Measurements from ENCODE around the gene IL6R. TPM values are rescaled to one million over a fixed set of nuclear protein-coding genes. Genes with fewer than 3 reads are reported as not detected.

The IL6R gene
- total RNA-seq, 4 donors from 2014 or later, result 271 to 435 (median 367) TPM

- DNase-seq, result peak; percentile 73 to 86
- Histone ChIP-seq H3K9me3 (no peaks in the 10 kb centered on the region), H3K36me3 (peaks cover 0 to 79% of the 10 kb centered on the region in 2 donors), H3K4me1 (peaks cover 65 to 67% of the 10 kb centered on the region in 2 donors), H3K27me3 (no peaks in the 10 kb centered on the region), H3K4me3 (no peak overlapping the region), H3K27ac (peak overlapping the region; percentile 80 to 100 (median 91))
- peak; percentile 40 to 63 for ATAC-seq
- in situ Hi-C loops (cut with MboI; ENCODE audit: low sequenced_read_pairs in 4 of 4), result no loop called here
- no peak for TF ChIP-seq POLR2A (IDR thresholded peaks at IDR 0.05)
- TF ChIP-seq CTCF (IDR thresholded peaks at IDR 0.05 in 4 of 5, conservative IDR thresholded peaks at IDR 0.05 in 1 of 5), result no peak
- intact Hi-C loops (cut with DNase I; ENCODE audit: low total_unique reads), result loop anchor here (5.0 kb wide), 2 partner anchors 211 to 429 kb away; partner anchors contain the start of gene UBAP2L
These were observed 28.1 kb downstream of the IL6R start for GRCh38 chr1:154433161-154433764.

- ATAC-seq, result peak; percentile 44 to 58
- in situ Hi-C loops (cut with MboI; ENCODE audit: low sequenced_read_pairs in 4 of 4), result no loop called here
- TF ChIP-seq POLR2A (IDR thresholded peaks at IDR 0.05), result peak in 1 of 2 donors; percentile 23
- no peak for TF ChIP-seq CTCF (IDR thresholded peaks at IDR 0.05 in 4 of 5, conservative IDR thresholded peaks at IDR 0.05 in 1 of 5)
- Histone ChIP-seq H3K27me3 (no peaks in the 10 kb centered on the region), H3K4me3 (peak overlapping the region in 2 of 4 donors; percentile 4 to 11), H3K36me3 (peaks cover 0 to 85% of the 10 kb centered on the region in 2 donors), H3K27ac (peak overlapping the region; percentile 80 to 100 (median 91)), H3K9me3 (no peaks in the 10 kb centered on the region), H3K4me1 (peaks cover 52 to 54% of the 10 kb centered on the region in 2 donors)
- intact Hi-C loops (cut with DNase I; ENCODE audit: low total_unique reads), result loop anchor here (1.0 to 5.0 kb wide), 3 partner anchors 28 to 428 kb away; partner anchors contain the start of gene UBAP2L
- DNase-seq, result peak; percentile 73 to 88
These were observed 29.4 kb downstream of the IL6R start for GRCh38 chr1:154434346-154435085.

- ATAC-seq, result no peak
- H3K36me3 ChIP-seq, result peaks cover 0 to 85% of the 10 kb centered on the region in 2 donors
- H3K4me3 ChIP-seq, result no peak overlapping the region
- no peaks in the 10 kb centered on the region for H3K9me3 ChIP-seq
- no peak for DNase-seq
- peak overlapping the region; percentile 80 to 100 (median 91) for H3K27ac ChIP-seq
- peaks cover 41 to 42% of the 10 kb centered on the region in 2 donors for H3K4me1 ChIP-seq
- intact Hi-C loops (cut with DNase I; ENCODE audit: low total_unique reads), result no loop called here
- no peaks in the 10 kb centered on the region for H3K27me3 ChIP-seq
- in situ Hi-C loops (cut with MboI; ENCODE audit: low sequenced_read_pairs in 4 of 4), result no loop called here
- TF ChIP-seq CTCF (IDR thresholded peaks at IDR 0.05 in 4 of 5, conservative IDR thresholded peaks at IDR 0.05 in 1 of 5) (no peak), POLR2A (IDR thresholded peaks at IDR 0.05) (no peak)
These were observed 30.6 kb downstream of the IL6R start for GRCh38 chr1:154435599-154436200.

- H3K27ac ChIP-seq, result peak overlapping the region; percentile 80 to 100 (median 91)
- peaks cover 0 to 87% of the 10 kb centered on the region in 2 donors for H3K36me3 ChIP-seq
- TF ChIP-seq POLR2A (IDR thresholded peaks at IDR 0.05) (no peak), CTCF (IDR thresholded peaks at IDR 0.05 in 4 of 5, conservative IDR thresholded peaks at IDR 0.05 in 1 of 5) (no peak)
- DNase-seq (no peak), ATAC-seq (no peak)
- H3K9me3 ChIP-seq, result no peaks in the 10 kb centered on the region
- peaks cover 33 to 36% of the 10 kb centered on the region in 2 donors for H3K4me1 ChIP-seq
- no peak overlapping the region for H3K4me3 ChIP-seq
- in situ Hi-C loops (cut with MboI; ENCODE audit: low sequenced_read_pairs in 4 of 4), result no loop called here
- intact Hi-C loops (cut with DNase I; ENCODE audit: low total_unique reads), result no loop called here
- no peaks in the 10 kb centered on the region for H3K27me3 ChIP-seq
These were observed 31.3 kb downstream of the IL6R start for GRCh38 chr1:154436433-154436832.
